Activated T-helper 1 cell treated with anti-CD3 and anti-CD28 coated beads, Interleukin-2, amount 50 U/mL, for 16 hours (primary cell): ENCODE data around the gene CPN2.

Experiments used
- DNase-seq, 2 donors: peaks; one replicate each; pipeline ENCODE4 v3.0.0-alpha.2; 2020; ENCODE audit warnings: low read depth in 1 of 2, low spot score in 1 of 2

Gene CPN2, protein sequence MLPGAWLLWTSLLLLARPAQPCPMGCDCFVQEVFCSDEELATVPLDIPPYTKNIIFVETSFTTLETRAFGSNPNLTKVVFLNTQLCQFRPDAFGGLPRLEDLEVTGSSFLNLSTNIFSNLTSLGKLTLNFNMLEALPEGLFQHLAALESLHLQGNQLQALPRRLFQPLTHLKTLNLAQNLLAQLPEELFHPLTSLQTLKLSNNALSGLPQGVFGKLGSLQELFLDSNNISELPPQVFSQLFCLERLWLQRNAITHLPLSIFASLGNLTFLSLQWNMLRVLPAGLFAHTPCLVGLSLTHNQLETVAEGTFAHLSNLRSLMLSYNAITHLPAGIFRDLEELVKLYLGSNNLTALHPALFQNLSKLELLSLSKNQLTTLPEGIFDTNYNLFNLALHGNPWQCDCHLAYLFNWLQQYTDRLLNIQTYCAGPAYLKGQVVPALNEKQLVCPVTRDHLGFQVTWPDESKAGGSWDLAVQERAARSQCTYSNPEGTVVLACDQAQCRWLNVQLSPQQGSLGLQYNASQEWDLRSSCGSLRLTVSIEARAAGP

DNA sequence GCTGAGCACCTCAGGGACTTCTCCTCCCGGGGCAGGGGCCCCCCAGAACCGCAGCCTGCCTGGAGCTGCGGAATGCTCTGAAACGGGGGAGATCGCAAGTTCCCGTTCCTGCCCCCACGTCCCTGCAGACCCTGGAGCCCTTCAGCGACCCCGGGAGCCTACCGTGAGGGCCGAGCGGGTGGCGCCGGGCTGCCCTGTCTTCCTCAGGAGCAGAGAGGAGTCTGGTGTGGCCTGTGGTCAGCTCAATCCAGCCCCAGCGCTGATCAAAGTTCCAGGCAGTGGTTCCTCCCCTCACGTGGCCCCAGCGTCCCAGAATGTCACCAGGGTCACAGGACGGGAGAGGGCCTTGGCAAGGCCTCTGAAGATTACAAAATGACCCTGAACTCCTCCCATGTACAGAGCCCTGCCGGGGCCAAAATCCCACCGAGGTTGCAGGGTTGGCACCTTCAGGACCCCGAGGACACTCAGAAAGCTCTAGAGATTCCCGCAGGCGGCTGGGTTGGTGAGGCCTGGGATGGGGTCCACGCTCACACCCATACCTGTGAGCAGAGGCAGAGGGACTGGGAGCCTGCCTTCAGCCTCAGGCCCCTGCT is at the start of gene CPN2:
TSS of gene CPN2 (minus strand) at position 249 of the 593 bp plus-strand sequence. CDS start 8,626 bp downstream, outside the sequence.
- DNase-seq: no peak

DNA sequence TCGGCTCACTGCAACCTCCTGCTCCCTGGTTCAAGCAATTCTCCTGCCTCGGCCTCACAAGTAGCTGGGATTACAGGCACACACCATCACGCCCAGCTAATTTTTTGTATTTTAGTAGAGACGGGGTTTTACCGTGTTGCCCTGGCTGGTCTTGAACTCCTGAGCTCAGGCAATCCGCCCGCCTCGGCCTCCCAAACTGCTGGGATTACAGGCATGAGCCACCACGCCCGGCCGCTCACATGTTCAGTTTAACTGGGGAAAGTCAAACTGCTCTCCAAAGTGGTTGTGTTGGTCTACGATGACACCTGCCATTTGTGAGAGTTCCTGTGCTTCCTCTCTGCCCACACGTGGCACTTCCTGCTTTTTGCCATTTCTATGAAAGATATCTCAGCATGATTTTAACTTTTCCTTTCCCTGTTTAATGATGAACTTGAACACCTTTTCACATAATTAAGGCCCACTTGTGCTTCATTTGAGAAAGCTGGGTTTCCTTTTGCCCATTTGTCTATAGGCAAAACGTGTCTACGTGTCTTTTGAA is 48.8 kb upstream of the CPN2 start:
- no peak for DNase-seq

GRCh38 chr3:194399166-194399565 is 48.0 kb upstream of the CPN2 start, which contains the start of gene GP5:
TSS of gene GP5 (minus strand) at chr3:194399266. CDS start at chr3:194398282, 984 bp downstream.
- no peak for DNase-seq

- DNase-seq: no peak
Observed at GRCh38 chr3:194397757-194398312, 46.7 kb upstream of the CPN2 start.

DNA sequence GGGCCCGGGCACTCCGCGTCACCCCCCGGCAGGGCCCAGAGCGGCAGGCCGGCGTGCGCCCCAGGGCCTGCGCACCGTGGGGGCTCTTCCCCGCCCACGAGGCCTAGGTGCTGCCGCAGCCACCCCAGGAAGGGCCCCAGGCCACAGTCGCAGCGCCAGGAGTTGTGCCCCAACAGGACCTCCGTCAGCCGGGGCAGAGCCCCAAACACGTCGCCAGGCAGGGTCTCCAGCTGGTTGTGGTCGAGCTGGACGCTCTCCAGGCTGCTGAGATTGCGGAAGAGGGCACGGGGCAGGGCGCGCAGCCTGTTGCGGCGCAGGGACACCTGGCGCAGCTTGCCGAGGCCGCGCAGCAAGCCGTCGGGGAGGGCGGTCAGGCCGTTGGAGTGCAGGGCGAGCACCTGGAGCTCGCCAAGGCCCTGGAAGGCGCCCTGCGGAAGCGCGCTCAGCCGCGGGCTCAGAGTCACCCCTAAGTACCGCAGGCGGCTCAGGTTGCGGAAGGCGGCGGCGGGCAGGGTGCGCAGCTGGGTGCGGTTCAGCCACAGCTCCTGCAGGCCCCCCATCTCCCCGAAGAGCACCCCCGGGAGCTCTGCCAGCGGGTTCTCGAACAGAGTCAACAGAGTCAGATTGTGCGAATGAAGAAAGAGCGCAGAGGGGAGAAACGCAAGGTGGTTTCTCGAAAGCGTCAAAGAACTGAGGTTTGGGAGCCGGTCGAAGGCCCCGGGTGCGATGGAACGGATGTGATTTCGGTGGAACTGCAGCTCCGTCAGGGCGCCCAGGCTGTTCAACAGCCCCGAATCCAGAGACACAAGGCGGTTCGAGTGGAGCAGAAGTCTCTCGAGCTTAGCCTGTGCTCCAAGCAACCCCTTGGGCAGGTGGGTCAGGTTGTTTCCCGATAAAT is 46.0 kb upstream of the CPN2 start:
- DNase-seq: no peak

- no peak for DNase-seq
Observed at GRCh38 chr3:194396539-194396858, 45.4 kb upstream of the CPN2 start.

DNA sequence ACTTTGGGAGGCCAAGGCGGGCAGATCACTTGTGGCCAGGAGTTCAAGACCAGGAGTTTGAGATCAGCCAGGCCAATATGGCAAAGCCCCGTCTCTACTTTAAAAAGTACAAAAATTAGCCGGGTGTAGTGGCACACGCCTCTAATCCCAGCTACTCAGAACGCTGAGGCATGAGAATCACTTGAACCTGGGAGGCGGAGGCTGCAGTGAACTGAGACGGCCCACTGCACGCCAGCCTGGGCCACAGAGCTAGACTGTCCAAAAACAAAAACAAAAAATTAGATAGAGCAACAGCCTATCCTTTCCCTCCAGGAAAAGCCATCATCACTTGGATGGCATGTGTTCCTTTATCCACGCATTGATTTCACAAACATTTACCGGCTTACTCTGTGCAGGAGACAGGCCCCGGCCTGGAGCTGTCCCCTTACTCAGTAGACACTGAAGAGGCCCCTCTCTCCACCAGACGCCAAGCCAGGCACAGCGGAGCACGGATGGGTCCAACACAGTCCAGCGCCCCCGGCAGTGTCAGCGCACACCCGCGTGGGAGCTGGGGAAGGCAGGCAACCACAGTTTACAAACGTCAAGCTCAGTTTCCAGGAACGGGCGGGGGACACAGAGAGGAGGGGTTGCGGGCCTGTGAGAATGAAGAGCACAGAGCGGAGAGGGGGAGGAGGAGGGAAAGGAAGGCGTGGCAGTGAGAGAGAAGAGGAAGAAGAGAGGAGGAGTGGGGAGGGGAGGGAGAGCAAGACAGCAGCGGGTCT is 44.8 kb upstream of the CPN2 start:
- peak in 1 of 2 donors; percentile 21 for DNase-seq

DNA sequence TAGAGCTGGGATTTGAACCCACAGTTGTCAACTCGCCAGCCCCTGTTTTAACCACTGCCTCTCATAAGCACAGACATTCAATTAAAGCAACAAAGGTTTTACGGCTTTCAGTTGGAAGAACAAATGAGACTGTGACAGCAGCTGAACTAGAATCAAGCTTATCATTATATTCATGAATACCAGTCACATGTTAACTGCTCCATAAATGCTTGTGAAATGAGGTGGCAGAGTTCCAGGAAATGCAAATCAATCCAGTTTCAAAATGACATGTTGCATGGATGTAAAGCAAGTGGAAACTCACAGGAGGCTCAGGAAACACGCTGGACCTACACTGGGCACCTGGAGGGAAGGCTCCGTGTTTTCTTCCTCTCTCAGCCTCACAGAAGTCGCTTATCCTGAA is 44.1 kb upstream of the CPN2 start:
- no peak for DNase-seq

DNA sequence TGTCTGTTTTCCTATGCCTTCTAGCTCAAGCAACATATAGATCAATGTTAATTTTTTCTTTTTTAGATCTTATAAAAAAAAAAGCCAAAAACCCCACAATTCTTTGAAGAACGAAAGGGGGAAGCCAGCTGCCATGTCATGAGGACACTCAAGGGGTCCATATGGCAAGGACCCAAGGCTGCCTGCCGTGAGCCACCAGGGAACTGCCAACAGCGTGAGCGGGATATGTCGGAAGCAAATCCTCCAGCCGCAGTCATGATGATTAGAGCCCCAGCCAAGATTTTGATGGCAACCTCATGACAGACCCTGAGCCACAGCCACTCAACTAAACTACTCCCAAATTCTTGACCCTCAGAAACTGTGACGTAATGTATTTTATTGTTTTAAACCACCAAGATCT is 41.4 kb upstream of the CPN2 start:
- DNase-seq: no peak

DNA sequence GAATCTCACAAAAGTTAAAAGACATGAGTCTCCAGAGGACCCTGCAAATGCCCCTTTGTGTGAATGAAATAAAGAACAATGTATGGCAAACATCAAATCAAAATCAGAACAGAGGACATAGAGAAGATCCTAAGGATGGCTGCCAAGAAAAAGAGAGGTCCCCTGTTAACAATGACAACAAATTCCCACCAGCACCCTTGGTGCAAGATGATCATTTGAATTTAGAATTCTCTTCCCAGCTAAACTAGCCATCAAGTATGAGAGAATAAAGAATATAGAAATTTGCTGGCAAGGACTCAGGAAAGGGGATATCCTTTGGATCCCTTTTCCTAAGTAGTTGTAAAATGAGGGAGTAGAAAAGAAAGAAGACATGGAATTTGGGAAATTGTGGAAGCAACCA is 39.7 kb upstream of the CPN2 start:
- DNase-seq: no peak

- DNase-seq: no peak
Observed at GRCh38 chr3:194389269-194389668, 38.1 kb upstream of the CPN2 start.

DNA sequence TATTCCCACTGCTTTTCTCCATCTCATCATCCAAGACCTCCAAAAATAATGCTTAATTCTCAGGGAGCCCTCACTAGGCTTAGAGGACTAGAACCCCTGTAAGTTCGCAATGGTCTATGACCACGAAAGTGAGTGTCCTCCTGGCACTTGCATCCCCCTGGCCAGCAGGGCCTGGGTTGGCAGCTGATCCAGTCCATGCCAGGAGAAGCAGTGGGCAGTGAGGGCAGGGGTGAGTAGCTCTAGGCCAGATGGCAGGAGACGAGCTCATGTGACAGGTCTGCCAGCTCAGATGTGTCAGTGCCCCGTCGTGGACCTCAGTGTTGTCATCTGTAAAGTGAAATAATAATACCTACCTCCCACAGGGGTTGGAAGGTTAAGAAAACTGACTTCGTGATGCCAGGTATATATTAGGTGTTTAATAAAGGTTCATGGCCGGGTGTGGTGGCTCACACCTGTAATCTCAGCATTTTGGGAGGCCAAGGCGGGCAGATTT is 36.8 kb upstream of the CPN2 start:
- DNase-seq: no peak

- DNase-seq: no peak
Observed at GRCh38 chr3:194387276-194387675, 36.1 kb upstream of the CPN2 start.

GRCh38 chr3:194386648-194387047 is 35.5 kb upstream of the CPN2 start:
- no peak for DNase-seq

- DNase-seq: no peak
Observed at GRCh38 chr3:194386066-194386465, 34.9 kb upstream of the CPN2 start.

DNA sequence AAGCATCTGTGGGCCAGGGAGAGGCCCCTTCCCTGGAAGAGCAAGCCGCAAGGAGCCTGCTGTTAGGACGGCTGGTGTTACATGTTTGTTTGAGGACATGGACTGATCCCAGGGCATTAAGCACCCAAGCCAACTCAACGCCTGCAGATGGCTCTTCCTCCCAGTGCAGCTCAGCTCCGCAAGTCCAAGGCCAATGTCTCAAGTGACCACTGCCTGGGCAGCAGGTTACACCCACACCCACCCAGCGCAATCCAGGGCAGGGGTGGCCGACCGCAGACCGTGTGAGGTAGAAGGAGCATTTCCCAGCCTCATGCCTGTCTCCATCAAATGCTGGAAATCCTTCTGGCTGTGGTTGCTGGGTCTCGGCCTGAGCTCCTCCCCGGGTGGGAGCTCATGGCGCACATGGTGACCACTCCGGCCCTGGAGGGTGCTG is 33.5 kb upstream of the CPN2 start:
- no peak for DNase-seq

DNA sequence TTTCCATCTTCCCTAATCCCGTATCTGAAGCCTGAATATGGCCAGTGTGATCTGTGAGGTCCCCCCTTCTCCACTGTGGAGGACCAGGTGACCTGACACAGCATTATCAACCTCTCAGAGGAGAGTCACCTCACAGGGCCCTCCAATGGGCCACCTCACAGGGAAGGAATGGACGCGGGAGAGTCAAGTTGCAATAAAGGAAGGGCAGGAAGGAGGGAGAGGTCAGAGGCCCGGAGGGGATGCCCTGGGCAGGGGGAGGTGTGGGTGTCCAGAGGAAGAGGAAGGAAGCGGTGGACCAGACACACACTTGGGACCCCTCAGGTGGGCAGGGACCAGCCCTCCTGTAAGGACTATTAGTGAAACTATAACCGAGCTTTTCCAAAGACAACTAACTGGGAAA is 33.0 kb upstream of the CPN2 start:
- no peak for DNase-seq

DNA sequence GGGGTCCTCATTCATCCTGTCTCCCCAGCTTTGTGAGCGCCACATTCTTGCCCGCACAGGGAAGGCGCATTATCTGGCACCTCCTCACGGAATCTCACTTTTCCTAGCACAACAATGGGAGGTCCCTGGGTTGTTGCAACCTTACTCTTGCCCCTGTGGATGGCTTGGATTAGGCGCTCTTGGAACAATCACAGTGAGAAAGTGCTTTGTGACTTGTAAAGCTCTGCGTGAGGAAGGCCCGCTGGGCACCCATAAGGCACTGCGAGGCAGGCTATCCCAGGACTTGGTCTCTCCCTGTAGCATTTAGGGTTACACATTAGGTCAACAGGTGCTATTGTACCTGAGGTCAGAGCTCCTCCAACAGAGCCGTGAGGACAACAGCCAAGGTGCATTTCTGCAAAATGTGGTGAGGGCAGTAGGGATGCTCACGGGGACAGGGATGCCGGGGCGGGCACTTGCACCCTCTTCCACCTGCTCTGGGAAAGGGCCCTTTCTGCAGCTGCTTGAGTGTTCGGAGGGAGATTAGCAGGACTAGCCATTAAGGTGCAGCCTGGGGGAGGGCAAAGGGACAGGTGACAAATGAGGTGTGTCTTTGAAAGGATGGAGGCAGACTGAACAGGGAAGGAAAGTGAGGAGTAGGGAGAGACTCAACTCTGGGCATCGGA is 32.3 kb upstream of the CPN2 start:
- DNase-seq: no peak

- no peak for DNase-seq
Observed at GRCh38 chr3:194382892-194383223, 31.7 kb upstream of the CPN2 start.
